GM10266 (cell line): Measurements from ENCODE around the gene ANGPTL1.

Experiments used
- DNase-seq: peaks from one replicate; pipeline ENCODE4 v3.0.0; 2012; ENCODE audit errors: extremely low spot score
- TF ChIP-seq, protein P1 (sequence below): IDR thresholded peaks from 2 replicates; pipeline ENCODE4 v1.5.1; 2012; ENCODE audit warnings: mild to moderate bottlenecking, low read depth; ENCODE audit not compliant: control insufficient read depth, insufficient read depth; ENCODE audit errors: missing control alignments

ANGPTL1 gene

DNA sequence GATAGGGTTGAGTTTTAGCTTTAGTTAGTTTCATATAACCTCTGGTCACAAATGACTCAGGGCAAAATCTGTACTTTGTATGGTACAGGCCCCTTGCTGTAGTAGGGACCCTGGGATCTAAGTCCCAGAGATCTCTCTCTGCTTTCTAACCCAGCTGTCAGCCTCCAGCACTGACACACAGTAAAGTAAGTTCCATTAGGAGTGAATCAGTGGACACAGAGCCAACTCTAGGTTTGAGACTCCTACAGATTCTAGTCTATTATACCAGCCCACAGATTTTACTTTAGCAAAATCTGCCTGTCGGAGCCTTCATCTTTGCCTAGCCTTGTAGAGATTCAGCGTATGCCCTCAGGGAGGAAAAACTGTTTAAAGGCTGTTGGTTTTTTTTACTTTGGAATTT lies 52.5 kb downstream of the ANGPTL1 start:
- DNase-seq: no peak
- TF ChIP-seq, protein P1, sequence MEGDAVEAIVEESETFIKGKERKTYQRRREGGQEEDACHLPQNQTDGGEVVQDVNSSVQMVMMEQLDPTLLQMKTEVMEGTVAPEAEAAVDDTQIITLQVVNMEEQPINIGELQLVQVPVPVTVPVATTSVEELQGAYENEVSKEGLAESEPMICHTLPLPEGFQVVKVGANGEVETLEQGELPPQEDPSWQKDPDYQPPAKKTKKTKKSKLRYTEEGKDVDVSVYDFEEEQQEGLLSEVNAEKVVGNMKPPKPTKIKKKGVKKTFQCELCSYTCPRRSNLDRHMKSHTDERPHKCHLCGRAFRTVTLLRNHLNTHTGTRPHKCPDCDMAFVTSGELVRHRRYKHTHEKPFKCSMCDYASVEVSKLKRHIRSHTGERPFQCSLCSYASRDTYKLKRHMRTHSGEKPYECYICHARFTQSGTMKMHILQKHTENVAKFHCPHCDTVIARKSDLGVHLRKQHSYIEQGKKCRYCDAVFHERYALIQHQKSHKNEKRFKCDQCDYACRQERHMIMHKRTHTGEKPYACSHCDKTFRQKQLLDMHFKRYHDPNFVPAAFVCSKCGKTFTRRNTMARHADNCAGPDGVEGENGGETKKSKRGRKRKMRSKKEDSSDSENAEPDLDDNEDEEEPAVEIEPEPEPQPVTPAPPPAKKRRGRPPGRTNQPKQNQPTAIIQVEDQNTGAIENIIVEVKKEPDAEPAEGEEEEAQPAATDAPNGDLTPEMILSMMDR: no peak

DNA sequence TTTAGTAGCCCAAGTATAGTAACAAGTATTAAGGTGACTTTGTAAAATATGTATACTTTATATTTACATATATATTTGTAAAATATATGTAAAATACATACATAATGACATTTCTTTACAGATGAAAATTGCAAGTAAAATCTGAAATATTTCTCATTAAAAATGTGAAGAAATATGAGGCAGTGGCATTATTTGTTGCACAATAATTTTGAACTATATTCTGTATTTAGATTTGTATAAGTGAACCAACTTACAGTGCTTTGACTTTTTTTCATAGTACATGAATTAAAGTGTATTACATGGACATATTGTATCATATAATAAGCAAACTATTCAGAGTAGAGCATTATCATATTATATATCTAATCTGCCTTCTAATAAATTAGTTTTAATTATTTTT lies 60.3 kb downstream of the ANGPTL1 start:
- TF ChIP-seq, protein P1: no peak
- DNase-seq: no peak

DNA sequence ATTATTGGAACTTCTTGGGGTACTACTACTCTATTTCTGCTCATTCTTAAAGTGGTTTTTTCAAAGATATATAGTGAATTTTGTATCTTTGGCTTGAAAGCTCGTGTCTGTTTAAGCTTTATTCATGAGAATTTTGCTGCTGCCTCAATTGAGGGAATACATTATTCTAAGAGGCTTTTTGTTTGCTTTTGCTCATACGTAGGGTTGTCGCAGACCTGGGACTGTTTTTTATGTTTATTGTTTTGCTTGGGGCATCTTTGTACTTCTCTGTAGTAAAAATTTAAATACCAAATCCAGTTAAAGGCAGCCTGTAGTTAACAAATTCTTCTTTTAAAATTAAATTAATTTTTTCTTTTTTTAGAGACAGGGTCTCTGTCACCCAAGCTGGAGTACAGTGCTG lies 62.3 kb downstream of the ANGPTL1 start:
- DNase-seq: no peak
- TF ChIP-seq, protein P1: no peak

DNA sequence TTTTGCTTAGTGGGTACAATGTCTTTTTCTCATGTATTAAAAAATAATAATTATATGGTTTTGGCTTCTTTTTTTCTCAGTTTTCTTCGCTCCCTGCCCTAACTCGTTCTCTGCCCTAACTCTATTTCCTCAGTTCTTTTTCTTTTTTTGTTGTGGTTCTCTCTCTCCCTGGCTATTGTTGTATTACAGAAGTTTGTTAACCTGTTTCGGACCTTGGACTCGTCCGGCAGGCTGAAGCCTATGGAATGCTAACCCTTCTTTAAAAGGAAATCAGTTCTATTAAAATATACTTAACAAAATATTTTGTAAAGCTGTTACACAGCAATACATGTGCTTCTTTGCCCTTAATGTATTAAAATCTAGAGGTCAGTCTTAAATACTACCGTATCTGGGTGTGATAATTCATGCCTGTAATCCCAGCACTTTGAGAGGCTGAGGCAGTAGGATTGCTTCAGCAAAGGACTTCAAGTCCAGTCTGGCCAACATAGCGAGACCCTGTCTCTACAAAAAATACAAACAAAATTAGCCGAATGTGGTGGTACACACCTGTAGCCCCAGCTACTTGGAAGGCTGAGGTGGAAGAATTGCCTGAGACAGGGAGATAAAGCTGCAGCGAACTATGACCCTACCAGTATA lies 64.1 kb downstream of the ANGPTL1 start:
- TF ChIP-seq, protein P1: no peak
- DNase-seq: no peak

DNA sequence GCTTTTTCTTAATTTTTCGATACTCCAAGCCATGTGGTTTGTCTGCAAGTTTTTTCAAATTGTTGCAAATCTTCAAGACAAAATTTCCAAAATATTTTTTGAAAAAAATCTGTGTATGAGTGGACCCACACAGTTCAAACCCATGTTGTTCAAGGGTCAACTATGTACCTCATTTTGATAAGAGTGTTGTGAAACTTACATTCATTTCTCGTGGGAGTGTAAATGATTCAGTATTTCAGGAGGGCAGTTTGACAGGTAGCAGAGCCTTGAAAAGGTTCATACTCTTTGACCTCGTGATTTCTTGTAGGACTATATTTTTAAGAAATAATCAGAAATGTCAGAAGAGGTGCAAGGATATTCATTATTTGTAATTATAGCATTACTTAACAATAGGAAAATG lies 68.0 kb downstream of the ANGPTL1 start:
- TF ChIP-seq, protein P1: no peak
- DNase-seq: no peak
